GM12874 (cell line): ENCODE data around the gene IRAK1.

Experiments
- CTCF ChIP-seq: IDR thresholded peaks from 2 replicates; pipeline ENCODE4 v1.5.1; 2011; ENCODE audit warnings: low read depth, mild to moderate bottlenecking, control low read depth, low read length, moderate library complexity; ENCODE audit not compliant: insufficient read depth

The IRAK1 gene

GRCh38 chrX:153989973-153990655 lies 29.6 kb downstream of the IRAK1 start:
- TF ChIP-seq CTCF = no peak

GRCh38 chrX:153988493-153988892 lies 31.2 kb downstream of the IRAK1 start:
- no peak for TF ChIP-seq CTCF

- TF ChIP-seq CTCF = no peak
Measured at GRCh38 chrX:153984351-153985178, 35.1 kb downstream of the IRAK1 start.

GRCh38 chrX:153983321-153983801 lies 36.3 kb downstream of the IRAK1 start:
- no peak for TF ChIP-seq CTCF

GRCh38 chrX:153981771-153982533 lies 37.8 kb downstream of the IRAK1 start:
- no peak for TF ChIP-seq CTCF

- no peak for TF ChIP-seq CTCF
Measured at GRCh38 chrX:153981231-153981630, 38.5 kb downstream of the IRAK1 start.

- no peak for TF ChIP-seq CTCF
Measured at GRCh38 chrX:153974726-153975286, 44.9 kb downstream of the IRAK1 start.
